Keratinocyte (primary cell): ENCODE data around the gene PARP1. TPM values are rescaled to one million over a fixed set of nuclear protein-coding genes. Genes with fewer than 3 reads are reported as not detected.

Experiments
- DNase-seq: peaks from one replicate; pipeline ENCODE4 v3.0.0-alpha.2; 2011; ENCODE audit warnings: low read depth, missing footprints, low spot score
- FAIRE-seq: peaks from 2 replicates; lab custom pipeline; 2011; peaks lifted over from hg19 to GRCh38; lab: Jason Lieb, UNC
- H2AFZ ChIP-seq: 2 replicates; pipeline ENCODE4 v1.6.0; 2012; ENCODE audit warnings: low read length, control low read depth, inconsistent platforms; ENCODE audit not compliant: control insufficient read depth
- H3K27ac ChIP-seq: 2 replicates; pipeline ENCODE4 v1.5.1; 2011; ENCODE audit warnings: low read length; ENCODE audit not compliant: control insufficient read depth, insufficient read depth
- H3K27me3 ChIP-seq: 3 replicates; pipeline ENCODE4 v1.6.0; 2011; ENCODE audit warnings: low read length; ENCODE audit not compliant: control insufficient read depth, insufficient read depth; ENCODE audit errors: extremely low read depth
- H3K36me3 ChIP-seq, 2 experiments: 2 replicates in 1 of 2; 3 replicates in 1 of 2; pipeline ENCODE4 v1.5.1; 2011; ENCODE audit warnings: low read length in 2 of 2, mild to moderate bottlenecking in 1 of 2; ENCODE audit not compliant: control insufficient read depth in 2 of 2, insufficient read depth in 2 of 2; ENCODE audit errors: extremely low read depth in 1 of 2
- H3K4me1 ChIP-seq: 3 replicates; pipeline ENCODE4 v1.5.1; 2011; ENCODE audit warnings: low read length; ENCODE audit not compliant: control insufficient read depth, insufficient read depth; ENCODE audit errors: extremely low read depth
- H3K4me2 ChIP-seq: 3 replicates; pipeline ENCODE4 v1.6.0; 2011; ENCODE audit warnings: low read depth, low read length; ENCODE audit not compliant: control insufficient read depth, insufficient read depth; ENCODE audit errors: extremely low read depth
- H3K4me3 ChIP-seq, 3 experiments: fragments of 200-600 bp in 1 of 3; sonication (generic) in 1 of 3; 2 replicates in 2 of 3; 3 replicates in 1 of 3; pipeline ENCODE4 v1.5.1; 2011 to 2016; ENCODE audit warnings: low read length in 3 of 3, mild to moderate bottlenecking in 3 of 3, control low read depth in 2 of 3, inconsistent platforms in 1 of 3, low read depth in 1 of 3, mixed read lengths in 1 of 3, mixed run types in 1 of 3, moderate library complexity in 1 of 3; ENCODE audit not compliant: control insufficient read depth in 2 of 3, insufficient read depth in 2 of 3; ENCODE audit errors: extremely low read depth in 1 of 3
- H3K79me2 ChIP-seq: 2 replicates; pipeline ENCODE4 v1.6.0; 2012; ENCODE audit warnings: low read length; ENCODE audit not compliant: control insufficient read depth, insufficient read depth
- H3K9ac ChIP-seq: 3 replicates; pipeline ENCODE4 v1.6.0; 2011; ENCODE audit warnings: low read length; ENCODE audit not compliant: control insufficient read depth, insufficient read depth; ENCODE audit errors: extremely low read depth
- H3K9me1 ChIP-seq: 3 replicates; pipeline ENCODE4 v1.6.0; 2011; ENCODE audit warnings: low read length; ENCODE audit not compliant: control insufficient read depth, insufficient read depth; ENCODE audit errors: extremely low read depth
- H3K9me3 ChIP-seq: 2 replicates; pipeline ENCODE4 v1.5.1; 2012; ENCODE audit warnings: low read depth, low read length; ENCODE audit not compliant: control insufficient read depth
- H4K20me1 ChIP-seq: 3 replicates; pipeline ENCODE4 v1.6.0; 2011; ENCODE audit warnings: low read length; ENCODE audit not compliant: control insufficient read depth, insufficient read depth; ENCODE audit errors: extremely low read depth
- EZH2 ChIP-seq: IDR thresholded peaks from one replicate; pipeline ENCODE4 v1.6.1; 2012; ENCODE audit warnings: inconsistent platforms, mild to moderate bottlenecking, low read length, moderate library complexity
- dilution Hi-C: fragments of 300-500 bp; cut with MboI; formaldehyde crosslinking; loops from one replicate; pipeline ENCODE4 v1.7.0; 2020; ENCODE audit warnings: low sequenced_read_pairs; ENCODE audit not compliant: extremely low pct_ligation_motif_present
- polyA plus RNA-seq, 5 experiments: library from polyadenylated mRNA; depleted of rRNA in 3 of 5; stranded (reverse) in 3 of 5; stranded (forward) in 1 of 5; unstranded in 1 of 5; fragments of >200 nt; gene quantifications; 1 replicate in 1 of 5; 2 replicates in 3 of 5; 3 replicates in 1 of 5; pipeline versions ENCODE4 v1.2.1 to v1.2.3, GENCODE V29; 2011 to 2012; ENCODE audit warnings: missing spikeins in 2 of 5, low read depth in 1 of 5, low replicate concordance in 1 of 5
- TF ChIP-seq, protein P1 (sequence below), 3 experiments: IDR thresholded peaks in 1 of 3; conservative IDR thresholded peaks in 1 of 3; optimal IDR thresholded peaks in 1 of 3; 2 replicates in 2 of 3; 3 replicates in 1 of 3; pipeline versions ENCODE3 to v1.5.1; 2011; ENCODE audit warnings: low read length in 3 of 3, mild to moderate bottlenecking in 3 of 3, moderate library complexity in 2 of 3, control low read depth in 1 of 3, inconsistent platforms in 1 of 3; ENCODE audit not compliant: insufficient read depth in 2 of 3; ENCODE audit errors: extremely low read depth in 1 of 3

The PARP1 gene
- polyA plus RNA-seq, 1 donor (not counting 4 experiments of a cell fraction or from before 2014, with no cell fraction given), result 62.9 TPM

GRCh38 chr1:226402739-226403165, 5.1 kb downstream of the PARP1 start:
- Histone ChIP-seq H3K9ac (no peak overlapping the region), H2AFZ (no peak overlapping the region), H3K4me2 (no peak overlapping the region), H3K36me3 (peaks cover 10 to 21% of the 10 kb centered on the region in 2 experiments), H3K79me2 (peaks cover 44% of the 10 kb centered on the region), H3K27ac (no peak overlapping the region), H3K9me3 (no peaks in the 10 kb centered on the region), H3K4me1 (peaks cover 14% of the 10 kb centered on the region), H3K9me1 (peaks cover 8% of the 10 kb centered on the region), H3K4me3 (no peak overlapping the region), H3K27me3 (no peaks in the 10 kb centered on the region), H4K20me1 (peaks cover 5% of the 10 kb centered on the region)
- dilution Hi-C loops, result no loop called here
- TF ChIP-seq, protein P1, sequence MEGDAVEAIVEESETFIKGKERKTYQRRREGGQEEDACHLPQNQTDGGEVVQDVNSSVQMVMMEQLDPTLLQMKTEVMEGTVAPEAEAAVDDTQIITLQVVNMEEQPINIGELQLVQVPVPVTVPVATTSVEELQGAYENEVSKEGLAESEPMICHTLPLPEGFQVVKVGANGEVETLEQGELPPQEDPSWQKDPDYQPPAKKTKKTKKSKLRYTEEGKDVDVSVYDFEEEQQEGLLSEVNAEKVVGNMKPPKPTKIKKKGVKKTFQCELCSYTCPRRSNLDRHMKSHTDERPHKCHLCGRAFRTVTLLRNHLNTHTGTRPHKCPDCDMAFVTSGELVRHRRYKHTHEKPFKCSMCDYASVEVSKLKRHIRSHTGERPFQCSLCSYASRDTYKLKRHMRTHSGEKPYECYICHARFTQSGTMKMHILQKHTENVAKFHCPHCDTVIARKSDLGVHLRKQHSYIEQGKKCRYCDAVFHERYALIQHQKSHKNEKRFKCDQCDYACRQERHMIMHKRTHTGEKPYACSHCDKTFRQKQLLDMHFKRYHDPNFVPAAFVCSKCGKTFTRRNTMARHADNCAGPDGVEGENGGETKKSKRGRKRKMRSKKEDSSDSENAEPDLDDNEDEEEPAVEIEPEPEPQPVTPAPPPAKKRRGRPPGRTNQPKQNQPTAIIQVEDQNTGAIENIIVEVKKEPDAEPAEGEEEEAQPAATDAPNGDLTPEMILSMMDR (optimal IDR thresholded peaks at IDR 0.05 in 1 of 3, IDR thresholded peaks at IDR 0.05 in 1 of 3, conservative IDR thresholded peaks at IDR 0.05 in 1 of 3; ENCODE audit: extremely low read depth in 1 of 3, insufficient read depth in 2 of 3, low read length in 3 of 3), result no peak
- no peak for TF ChIP-seq EZH2
- FAIRE-seq, result no peak
- DNase-seq, result no peak

DNA sequence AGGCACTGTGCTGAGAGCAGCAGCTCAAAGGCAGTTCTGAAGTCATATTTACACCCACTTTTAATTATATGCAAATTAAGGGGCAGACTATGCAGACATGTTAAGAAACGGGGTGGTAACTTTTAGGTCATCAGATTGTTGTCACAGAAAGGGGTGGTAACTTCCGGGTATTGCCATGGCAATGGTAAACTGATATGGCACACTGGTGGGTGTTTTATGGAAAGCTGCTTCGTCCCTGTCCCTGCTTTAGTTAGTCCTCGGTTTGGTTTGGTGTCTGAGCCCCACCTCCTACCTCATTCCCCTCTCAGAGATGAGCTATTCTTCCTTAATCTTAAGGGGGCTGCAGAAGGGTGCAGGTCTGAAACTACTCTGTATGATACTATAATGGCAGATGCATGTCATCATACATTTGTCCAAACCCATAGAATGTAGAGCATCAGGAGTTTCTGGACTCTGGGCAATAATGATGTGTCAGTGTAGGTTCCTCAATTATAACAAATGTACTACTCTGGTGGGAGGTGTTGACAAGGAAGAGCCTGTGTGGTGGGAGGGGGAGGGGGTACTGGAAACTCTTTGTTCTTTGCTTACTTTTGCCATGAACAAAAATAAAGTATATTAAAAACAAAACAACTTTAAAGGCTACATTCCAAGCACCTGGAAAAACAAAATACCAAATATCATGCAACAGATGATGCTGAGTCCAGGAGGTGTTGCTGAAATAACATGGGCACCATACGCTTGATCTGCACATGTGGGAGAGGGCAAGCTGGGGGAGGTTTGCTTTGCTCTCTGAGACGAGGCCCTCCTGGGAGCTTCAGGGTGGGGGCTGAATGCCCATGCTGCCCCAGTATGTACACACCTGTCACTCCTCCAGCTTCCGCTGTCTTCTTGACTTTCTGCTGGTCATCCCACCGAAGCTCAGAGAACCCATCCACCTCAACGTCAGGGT, 6.3 kb downstream of the PARP1 start:
- Histone ChIP-seq H3K9ac (no peak overlapping the region), H3K36me3 (peaks cover 10 to 22% of the 10 kb centered on the region in 2 experiments), H3K4me1 (peaks cover 10% of the 10 kb centered on the region), H3K4me3 (no peak overlapping the region), H3K9me1 (peaks cover 8% of the 10 kb centered on the region), H3K4me2 (no peak overlapping the region), H3K27ac (no peak overlapping the region), H3K27me3 (no peaks in the 10 kb centered on the region), H4K20me1 (peaks cover 5% of the 10 kb centered on the region), H2AFZ (no peak overlapping the region), H3K9me3 (no peaks in the 10 kb centered on the region), H3K79me2 (peaks cover 41% of the 10 kb centered on the region)
- TF ChIP-seq, protein P1 (optimal IDR thresholded peaks at IDR 0.05 in 1 of 3, IDR thresholded peaks at IDR 0.05 in 1 of 3, conservative IDR thresholded peaks at IDR 0.05 in 1 of 3; ENCODE audit: extremely low read depth in 1 of 3, insufficient read depth in 2 of 3, low read length in 3 of 3), result no peak
- no peak for TF ChIP-seq EZH2
- DNase-seq (no peak), FAIRE-seq (no peak)
- dilution Hi-C loops, result no loop called here
